GM15510 (cell line): ENCODE results near the gene SH3BGRL2.

Experiments
- POLR2A ChIP-seq: IDR thresholded peaks from 3 replicates; pipeline ENCODE4 v1.6.1; 2011; ENCODE audit warnings: borderline replicate concordance; ENCODE audit not compliant: insufficient read length; ENCODE audit errors: extremely low read depth

SH3BGRL2 gene

GRCh38 chr6:79657238-79657637, 26.1 kb downstream of the SH3BGRL2 start:
- TF ChIP-seq POLR2A: no peak

DNA sequence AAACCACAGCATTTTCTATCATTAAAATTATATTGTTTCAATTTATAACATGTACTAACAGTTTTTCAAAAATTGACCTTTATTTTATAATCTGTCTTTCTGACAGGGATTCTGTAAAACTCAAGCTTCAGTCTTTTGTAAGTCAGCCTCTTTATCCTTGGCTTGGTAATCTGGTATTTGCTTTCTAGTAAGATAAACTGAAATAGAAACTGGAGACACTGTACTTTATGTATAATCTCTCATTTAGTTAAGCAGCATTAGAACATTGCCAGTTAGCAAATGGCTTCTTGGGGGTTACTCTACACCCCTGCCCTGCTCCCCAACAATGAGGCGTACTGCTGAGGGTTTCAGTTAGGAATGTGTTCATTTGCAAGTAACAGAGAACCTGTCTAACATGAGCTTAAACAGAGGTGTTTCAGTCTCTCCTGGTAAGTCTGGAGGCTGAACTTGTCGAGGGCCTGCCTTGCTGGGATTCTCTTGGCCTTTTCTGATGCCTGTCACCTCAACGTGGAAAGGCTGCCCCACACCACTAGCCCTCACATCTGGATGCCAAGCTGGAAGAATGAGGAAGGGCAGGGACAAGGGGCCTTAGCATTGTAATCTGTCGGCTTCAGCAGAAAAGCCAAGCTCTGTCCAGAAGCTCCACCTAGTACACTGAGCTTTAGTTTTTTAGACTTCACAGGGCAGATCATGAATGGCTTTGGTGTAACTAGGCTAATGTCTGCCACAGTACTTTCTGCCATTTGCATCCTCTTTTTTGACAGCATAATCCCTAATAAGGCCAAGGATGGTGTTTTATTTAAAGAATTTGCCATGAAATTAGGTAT, 34.8 kb downstream of the SH3BGRL2 start:
- TF ChIP-seq POLR2A: no peak

DNA sequence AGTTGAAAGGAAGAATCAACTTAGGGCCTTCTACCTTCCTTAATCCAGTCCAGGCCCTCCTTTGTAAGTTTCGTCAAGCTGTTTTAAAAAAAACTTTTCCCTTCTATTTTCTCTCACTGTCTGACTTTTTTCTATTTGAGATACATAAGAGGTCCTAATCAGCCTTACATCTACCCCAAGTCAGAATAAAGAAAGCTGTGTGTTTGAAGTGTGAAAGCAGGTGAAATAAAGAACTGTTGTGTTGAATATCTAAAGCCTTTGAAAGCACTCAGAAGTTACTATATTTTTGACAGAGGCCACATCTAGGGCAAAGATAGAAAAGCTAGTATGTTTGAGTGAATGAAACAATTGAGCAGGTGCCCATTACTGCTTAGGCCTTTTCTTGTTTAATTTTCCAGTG, 35.5 kb downstream of the SH3BGRL2 start:
- no peak for TF ChIP-seq POLR2A

DNA sequence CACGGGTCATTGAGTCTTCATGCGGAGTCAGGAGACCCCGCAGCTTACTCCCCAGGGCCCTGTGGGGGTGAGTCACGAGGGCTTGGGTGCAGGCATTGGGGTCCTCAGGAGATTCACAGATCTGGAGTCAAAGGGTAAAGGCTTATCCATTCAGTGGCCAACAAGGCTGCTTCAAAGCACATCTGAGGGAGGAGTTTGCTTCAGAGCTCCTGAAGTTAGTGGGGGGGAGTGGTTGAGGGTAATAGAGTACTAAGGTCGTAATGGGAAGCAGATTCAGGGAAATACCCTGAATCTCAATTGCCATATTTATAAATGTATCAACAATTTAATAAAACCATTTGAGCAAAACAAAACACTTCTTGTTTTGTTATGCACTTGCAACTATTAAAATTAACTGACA, 37.3 kb downstream of the SH3BGRL2 start:
- TF ChIP-seq POLR2A: no peak

- TF ChIP-seq POLR2A: no peak
Measured at GRCh38 chr6:79669766-79670165, 38.6 kb downstream of the SH3BGRL2 start.

GRCh38 chr6:79670789-79671188, 39.7 kb downstream of the SH3BGRL2 start:
- TF ChIP-seq POLR2A: no peak

DNA sequence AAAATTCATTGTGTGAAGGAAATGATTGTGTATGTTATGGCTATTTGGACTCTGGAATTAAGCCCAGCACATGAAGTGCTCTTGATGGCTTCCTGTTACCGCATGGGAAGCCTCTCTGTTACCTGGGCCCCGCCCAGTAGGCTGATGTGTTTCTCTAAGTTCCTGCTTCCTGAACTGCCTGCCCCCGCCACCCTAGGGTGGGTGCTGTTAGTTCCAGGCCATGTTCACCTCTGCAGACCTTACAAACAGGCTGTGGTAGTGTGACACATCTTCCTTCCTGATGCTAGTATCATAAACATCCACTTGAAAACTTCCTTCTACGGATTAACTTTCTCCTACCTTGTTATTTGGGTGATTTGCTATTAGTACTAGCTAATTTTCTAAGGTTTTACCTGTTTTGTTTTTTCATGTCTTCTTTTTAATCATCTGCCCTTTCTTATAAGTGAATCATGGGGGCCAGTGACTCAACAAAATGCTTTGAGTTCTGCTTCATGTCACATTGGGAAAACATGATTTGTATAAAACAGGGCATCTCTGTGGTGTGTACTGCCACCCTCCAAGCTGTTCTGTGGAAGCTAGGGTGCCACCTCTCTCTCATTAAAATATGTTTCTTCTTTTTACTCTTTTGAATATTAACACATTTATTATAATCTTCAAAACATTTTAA, 40.6 kb downstream of the SH3BGRL2 start:
- TF ChIP-seq POLR2A: no peak

- TF ChIP-seq POLR2A: no peak
Measured at GRCh38 chr6:79672631-79673111, 41.5 kb downstream of the SH3BGRL2 start.

GRCh38 chr6:79673947-79674346, 42.8 kb downstream of the SH3BGRL2 start:
- no peak for TF ChIP-seq POLR2A

- TF ChIP-seq POLR2A: no peak
Measured at GRCh38 chr6:79676785-79677736, 45.9 kb downstream of the SH3BGRL2 start.

GRCh38 chr6:79684876-79685275, 53.7 kb downstream of the SH3BGRL2 start:
- no peak for TF ChIP-seq POLR2A

- TF ChIP-seq POLR2A: no peak
Measured at GRCh38 chr6:79686707-79687309, 55.7 kb downstream of the SH3BGRL2 start.

GRCh38 chr6:79687759-79688158, 56.6 kb downstream of the SH3BGRL2 start:
- TF ChIP-seq POLR2A: no peak

- TF ChIP-seq POLR2A: no peak
Measured at GRCh38 chr6:79694156-79694555, 63.0 kb downstream of the SH3BGRL2 start.

GRCh38 chr6:79694623-79695343, 63.7 kb downstream of the SH3BGRL2 start:
- no peak for TF ChIP-seq POLR2A

DNA sequence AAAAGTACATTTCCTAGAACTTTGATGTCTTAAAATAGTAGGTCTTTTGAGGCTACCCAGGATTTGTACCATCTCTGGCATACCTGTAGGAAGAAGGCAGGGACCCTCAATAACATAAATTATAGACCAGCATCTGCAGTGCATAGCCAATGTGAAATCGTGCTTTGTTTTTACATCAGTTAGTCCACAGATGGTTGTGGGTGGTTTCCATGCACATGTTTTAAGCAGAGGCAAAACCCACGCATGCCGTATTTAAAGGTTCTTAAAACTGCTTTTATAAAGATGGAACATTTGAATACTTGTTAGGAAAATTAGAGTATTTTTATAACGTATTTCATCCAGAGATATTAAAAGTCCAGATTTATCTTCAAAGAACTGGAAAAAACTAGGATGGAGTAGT, 66.3 kb downstream of the SH3BGRL2 start:
- TF ChIP-seq POLR2A: no peak
